ENCODE measurements around the gene MBD3. TPM values are rescaled to one million over a fixed set of nuclear protein-coding genes. Genes with fewer than 3 reads are reported as not detected.

MBD3 gene
- total RNA-seq, 4 donors from 2014 or later: 71.1 to 100 (median 78.3) TPM

GRCh38 chr19:1567116-1567847, 25.4 kb downstream of the MBD3 start:
- no peak for DNase-seq (ENCODE audit: low spot score)
- ATAC-seq (ENCODE audit: low FRiP score): no peak
- TF ChIP-seq CTCF (IDR thresholded peaks at IDR 0.05): no peak

- TF ChIP-seq CTCF (IDR thresholded peaks at IDR 0.05): no peak
- DNase-seq (ENCODE audit: low spot score): no peak
Observed at GRCh38 chr19:1566392-1567115, 26.1 kb downstream of the MBD3 start.

GRCh38 chr19:1563251-1563650, 29.4 kb downstream of the MBD3 start:
- no peak for TF ChIP-seq CTCF (IDR thresholded peaks at IDR 0.05)
- ATAC-seq (ENCODE audit: low FRiP score): no peak
- DNase-seq (ENCODE audit: low spot score): no peak

More at GRCh38 chr19:1566392-1567115, 26.1 kb downstream of the MBD3 start:
- peak; percentile 70 for ATAC-seq (ENCODE audit: low FRiP score)

GRCh38 chr19:1561236-1561842, 31.3 kb downstream of the MBD3 start:
- DNase-seq (ENCODE audit: low spot score): no peak
- no peak for TF ChIP-seq CTCF (IDR thresholded peaks at IDR 0.05)
- no peak for ATAC-seq (ENCODE audit: low FRiP score)

- DNase-seq (ENCODE audit: low spot score) (no peak), ATAC-seq (ENCODE audit: low FRiP score) (no peak)
- no peak for TF ChIP-seq CTCF (IDR thresholded peaks at IDR 0.05)
Observed at GRCh38 chr19:1560286-1560882, 32.3 kb downstream of the MBD3 start.

- DNase-seq (ENCODE audit: low spot score): no peak
- no peak for ATAC-seq (ENCODE audit: low FRiP score)
- no peak for TF ChIP-seq CTCF (IDR thresholded peaks at IDR 0.05)
Observed at GRCh38 chr19:1558552-1558951, 34.1 kb downstream of the MBD3 start.

Measured in omental fat pad (tissue), 4 donors.